Neural crest cell (in vitro differentiated cells): ENCODE results near the gene ABCA8. TPM values are rescaled to one million over a fixed set of nuclear protein-coding genes. Genes with fewer than 3 reads are reported as not detected.
"Not testable (repeated sequence)": the region's sequence is repeated elsewhere in the genome, so short reads cannot be mapped to it uniquely, and the experiment has no call there.

Experiments used
- DNase-seq: peaks from one replicate; pipeline ENCODE4 v3.0.0; 2021; ENCODE audit warnings: low read depth, mixed read lengths, low spot score
- H3K27ac Mint-ChIP-seq: one replicate; pipeline ENCODE4 v1.8.0; 2021; ENCODE audit warnings: mild to moderate bottlenecking, mixed read lengths; ENCODE audit not compliant: unreplicated experiment
- H3K27me3 Mint-ChIP-seq: 2 replicates; pipeline ENCODE4 v1.8.0; 2021; ENCODE audit warnings: low read depth, mild to moderate bottlenecking, mixed read lengths
- H3K36me3 Mint-ChIP-seq: 2 replicates; pipeline ENCODE4 v1.8.0; 2021; ENCODE audit warnings: low read depth, mild to moderate bottlenecking, mixed read lengths
- H3K4me1 Mint-ChIP-seq: 2 replicates; pipeline ENCODE4 v1.8.0; 2021; ENCODE audit warnings: mixed read lengths
- H3K4me3 Mint-ChIP-seq: one replicate; pipeline ENCODE4 v1.8.0; 2021; ENCODE audit warnings: mild to moderate bottlenecking, mixed read lengths
- H3K9me3 Mint-ChIP-seq: 2 replicates; pipeline ENCODE4 v1.8.0; 2021; ENCODE audit warnings: mixed read lengths
- CTCF ChIP-seq: fragments of 200-600 bp; sonication (generic); conservative IDR thresholded peaks from 2 replicates; pipeline ENCODE4 v1.5.0; 2021; ENCODE audit warnings: antibody characterized with exemption, mild to moderate bottlenecking
- total RNA-seq: library from RNA; stranded (reverse); gene quantifications from 2 replicates; pipeline ENCODE4 v1.2.1, GENCODE V29; 2021

Gene ABCA8
- total RNA-seq, 1 donor from 2014 or later, result 12.1 TPM

- Mint-ChIP-seq H3K9me3 (peaks cover 19% of the 10 kb centered on the region), H3K27ac (no peak overlapping the region), H3K27me3 (no peaks in the 10 kb centered on the region), H3K4me3 (no peak overlapping the region), H3K4me1 (peaks cover 4% of the 10 kb centered on the region), H3K36me3 (peaks cover 10% of the 10 kb centered on the region)
- TF ChIP-seq CTCF, result no peak
- DNase-seq, result no peak
Measured at GRCh38 chr17:68829211-68829610, 126.0 kb downstream of the ABCA8 start.

- H3K27ac Mint-ChIP-seq, result no peak overlapping the region
- H3K4me1 Mint-ChIP-seq, result peaks cover 29% of the 10 kb centered on the region
- H3K36me3 Mint-ChIP-seq, result peaks cover 13% of the 10 kb centered on the region
- peaks cover 17% of the 10 kb centered on the region for H3K9me3 Mint-ChIP-seq
- H3K27me3 Mint-ChIP-seq, result no peaks in the 10 kb centered on the region
- no peak for DNase-seq
- no peak for TF ChIP-seq CTCF
- H3K4me3 Mint-ChIP-seq, result no peak overlapping the region
Measured at GRCh38 chr17:68824707-68825106, 130.5 kb downstream of the ABCA8 start.

GRCh38 chr17:68824185-68824584 lies 131.0 kb downstream of the ABCA8 start:
- H3K4me3 Mint-ChIP-seq, DNase-seq, H3K27ac Mint-ChIP-seq, H3K27me3 Mint-ChIP-seq: not testable (repeated sequence)
- Mint-ChIP-seq H3K4me1 (peaks cover 32% of the 10 kb centered on the region), H3K9me3 (peaks cover 17% of the 10 kb centered on the region), H3K36me3 (peaks cover 13% of the 10 kb centered on the region)

GRCh38 chr17:68822719-68823289 lies 132.4 kb downstream of the ABCA8 start:
- no peak for TF ChIP-seq CTCF
- Mint-ChIP-seq H3K27me3 (no peaks in the 10 kb centered on the region), H3K4me1 (peaks cover 40% of the 10 kb centered on the region), H3K9me3 (peaks cover 10% of the 10 kb centered on the region), H3K36me3 (peaks cover 8% of the 10 kb centered on the region), H3K4me3 (no peak overlapping the region), H3K27ac (no peak overlapping the region)
- no peak for DNase-seq

- Mint-ChIP-seq H3K4me1 (peaks cover 46% of the 10 kb centered on the region), H3K4me3 (no peak overlapping the region), H3K9me3 (peaks cover 11% of the 10 kb centered on the region), H3K27me3 (no peaks in the 10 kb centered on the region), H3K36me3 (peaks cover 7% of the 10 kb centered on the region), H3K27ac (peak overlapping the region; percentile 2)
- DNase-seq, result no peak
- TF ChIP-seq CTCF, result no peak
Measured at GRCh38 chr17:68821860-68822696, 133.1 kb downstream of the ABCA8 start.

- peaks cover 7% of the 10 kb centered on the region for H3K36me3 Mint-ChIP-seq
- TF ChIP-seq CTCF, result no peak
- no peak overlapping the region for H3K4me3 Mint-ChIP-seq
- H3K9me3 Mint-ChIP-seq, result peaks cover 9% of the 10 kb centered on the region
- peaks cover 47% of the 10 kb centered on the region for H3K4me1 Mint-ChIP-seq
- H3K27me3 Mint-ChIP-seq, result no peaks in the 10 kb centered on the region
- no peak for DNase-seq
- no peak overlapping the region for H3K27ac Mint-ChIP-seq
Measured at GRCh38 chr17:68820825-68821481, 134.2 kb downstream of the ABCA8 start.
